DOHH2 (cell line): ENCODE data around the gene HTATSF1.

Source experiments
- CTCF ChIP-seq: fragments of 200-600 bp; sonication (generic); IDR thresholded peaks from one replicate; pipeline ENCODE4 v1.5.1; 2014; ENCODE audit warnings: antibody characterized with exemption, mild to moderate bottlenecking, low read depth, low read length; ENCODE audit not compliant: poor library complexity, severe bottlenecking
- EZH2phosphoT487 ChIP-seq: fragments of 200-600 bp; sonication (generic); IDR thresholded peaks from 2 replicates; pipeline ENCODE4 v1.6.1; 2017; ENCODE audit warnings: borderline replicate concordance, mild to moderate bottlenecking, antibody characterized with exemption, low read length, moderate library complexity, mixed read lengths

DNA sequence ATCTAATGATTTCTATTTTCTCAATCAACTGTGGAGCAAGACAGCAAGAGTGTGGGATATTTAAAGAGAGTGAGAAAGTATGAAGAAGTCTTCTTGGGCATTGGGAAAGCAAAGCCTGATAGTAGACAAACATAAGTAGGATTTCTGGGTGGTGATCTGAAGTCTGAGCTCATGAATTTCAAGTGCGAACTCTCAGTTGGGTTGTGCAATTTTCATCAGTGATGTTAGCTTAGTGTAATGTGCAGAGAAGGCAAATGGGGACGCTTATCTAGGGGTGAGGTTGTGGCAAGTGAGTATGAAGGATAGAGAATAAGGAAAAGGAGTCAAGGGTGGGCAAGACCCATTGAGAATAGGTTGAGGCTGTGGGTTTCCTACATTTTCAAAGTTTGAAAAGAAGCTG is 58.3 kb downstream of the HTATSF1 start:
- TF ChIP-seq CTCF (no peak), EZH2phosphoT487 (no peak)
